Thymus (tissue), 11 donors: ENCODE measurements around the gene LAMB3. TPM values are rescaled to one million over a fixed set of nuclear protein-coding genes. Genes with fewer than 3 reads are reported as not detected.
A peak's percentile ranks its signal among the peaks of the same experiment; 100 is the strongest.

ENCODE experiments used
- DNase-seq, 9 donors: peaks; one replicate each; pipeline ENCODE4 v3.0.0-alpha.2; 2013; ENCODE audit warnings: low spot score in 9 of 9, low read depth in 6 of 9, missing footprints in 1 of 9
- H3K27ac ChIP-seq, 2 donors: one replicate each; pipeline ENCODE4 v1.5.1; 2013; ENCODE audit warnings: control low read depth in 1 of 2, low read depth in 1 of 2, low read length in 1 of 2, mild to moderate bottlenecking in 1 of 2, moderate library complexity in 1 of 2
- H3K27me3 ChIP-seq, 2 donors: one replicate each; pipeline ENCODE4 v1.5.1; 2013; ENCODE audit warnings: low read length in 1 of 2; ENCODE audit not compliant: control insufficient read depth in 2 of 2, insufficient read depth in 1 of 2
- H3K36me3 ChIP-seq, 2 donors: one replicate each; pipeline ENCODE4 v1.5.1; 2013; ENCODE audit warnings: low read length in 1 of 2, mild to moderate bottlenecking in 1 of 2, moderate library complexity in 1 of 2; ENCODE audit not compliant: control insufficient read depth in 2 of 2, insufficient read depth in 2 of 2
- H3K4me1 ChIP-seq, 2 donors: one replicate each; pipeline ENCODE4 v1.5.1; 2013; ENCODE audit warnings: low read length in 2 of 2; ENCODE audit not compliant: control insufficient read depth in 2 of 2, insufficient read depth in 2 of 2
- H3K4me3 ChIP-seq, 2 donors: one replicate each; pipeline ENCODE4 v1.5.1; 2013; ENCODE audit warnings: low read length in 2 of 2, control low read depth in 1 of 2, mild to moderate bottlenecking in 1 of 2
- H3K9me3 ChIP-seq, 2 donors: one replicate each; pipeline ENCODE4 v1.5.1; 2013; ENCODE audit warnings: low read length in 1 of 2, mild to moderate bottlenecking in 1 of 2; ENCODE audit not compliant: control insufficient read depth in 2 of 2, insufficient read depth in 1 of 2
- WGBS: extraction: QIAGEN DNeasy Blood & Tissue Kit; methylation state at CpG from one replicate; pipeline ENCODE4 v1.1.7; 2013; 5-methylcytosine and 5-hydroxymethylcytosine counted together
- polyA plus RNA-seq: library from polyadenylated mRNA; stranded (reverse); fragments of 200-250 nt; gene quantifications from one replicate; pipeline ENCODE4 v1.2.3, GENCODE V29; 2013
- total RNA-seq: library from RNA; stranded (reverse); fragments of 120-200 nt; gene quantifications from one replicate; pipeline ENCODE4 v1.2.4, GENCODE V29; 2013
- donor health status: healthy.

LAMB3 gene
- total and polyA plus RNA-seq, 2 donors, result 10.5 to 13.9 TPM

- DNase-seq, result no peak
- Histone ChIP-seq H3K9me3 (no peaks in the 10 kb centered on the region), H3K4me1 (peaks cover 0 to 5% of the 10 kb centered on the region in 2 donors), H3K36me3 (no peaks in the 10 kb centered on the region), H3K27ac (no peak overlapping the region), H3K27me3 (peaks cover 5 to 13% of the 10 kb centered on the region in 2 donors), H3K4me3 (no peak overlapping the region)
- WGBS, result 97% methylated on average over 1 of the region's 1 CpG
These were observed 36.6 kb upstream of the LAMB3 start for GRCh38 chr1:209688746-209689234.

GRCh38 chr1:209686322-209686721 is 34.1 kb upstream of the LAMB3 start:
- Histone ChIP-seq H3K9me3 (no peaks in the 10 kb centered on the region), H3K36me3 (no peaks in the 10 kb centered on the region), H3K4me1 (peaks cover 0 to 5% of the 10 kb centered on the region in 2 donors), H3K4me3 (no peak overlapping the region), H3K27me3 (peaks cover 5 to 14% of the 10 kb centered on the region in 2 donors), H3K27ac (no peak overlapping the region)
- DNase-seq, result no peak
- 89% methylated on average over 4 of the region's 4 CpGs for WGBS

GRCh38 chr1:209685821-209686220 is 33.6 kb upstream of the LAMB3 start:
- Histone ChIP-seq H3K36me3 (no peaks in the 10 kb centered on the region), H3K4me1 (peaks cover 0 to 5% of the 10 kb centered on the region in 2 donors), H3K27me3 (peaks cover 5 to 14% of the 10 kb centered on the region in 2 donors), H3K27ac (no peak overlapping the region), H3K4me3 (no peak overlapping the region), H3K9me3 (no peaks in the 10 kb centered on the region)
- WGBS, result 31% methylated on average over 4 of the region's 4 CpGs
- peak in 1 of 9 donors; percentile 31 for DNase-seq

- 93% methylated on average over 4 of the region's 4 CpGs for WGBS
- H3K27me3 ChIP-seq, result peaks cover 22 to 44% of the 10 kb centered on the region in 2 donors
- H3K4me1 ChIP-seq, result no peaks in the 10 kb centered on the region
- H3K4me3 ChIP-seq, result no peak overlapping the region
- H3K9me3 ChIP-seq, result peaks cover 0 to 4% of the 10 kb centered on the region in 2 donors
- no peaks in the 10 kb centered on the region for H3K36me3 ChIP-seq
- DNase-seq, result no peak
- no peak overlapping the region for H3K27ac ChIP-seq
These were observed 26.8 kb upstream of the LAMB3 start for GRCh38 chr1:209678981-209679539.

GRCh38 chr1:209675565-209676154 is 23.4 kb upstream of the LAMB3 start:
- 4% methylated on average over 34 of the region's 34 CpGs for WGBS
- Histone ChIP-seq H3K36me3 (no peaks in the 10 kb centered on the region), H3K9me3 (peaks cover 0 to 4% of the 10 kb centered on the region in 2 donors), H3K4me3 (peak overlapping the region; percentile 9 to 11), H3K27ac (no peak overlapping the region), H3K27me3 (peaks cover 29 to 55% of the 10 kb centered on the region in 2 donors), H3K4me1 (no peaks in the 10 kb centered on the region)
- no peak for DNase-seq

GRCh38 chr1:209674957-209675564 is 22.8 kb upstream of the LAMB3 start, which contains the start of gene G0S2:
G0S2 (plus strand) TSS chr1:209675412; CDS start chr1:209675685, 273 bp downstream.
- H3K4me1 ChIP-seq, result no peaks in the 10 kb centered on the region
- no peak within 1 kb of the TSS for H3K27ac ChIP-seq
- peak within 1 kb of the TSS; percentile 9 to 11 for H3K4me3 ChIP-seq
- 4% methylated on average over 47 of the region's 47 CpGs for WGBS
- H3K27me3 ChIP-seq, result peaks cover 29 to 55% of the 10 kb centered on the region in 2 donors
- no peak for DNase-seq
- no peaks in the 10 kb centered on the region for H3K36me3 ChIP-seq
- H3K9me3 ChIP-seq, result peaks cover 0 to 4% of the 10 kb centered on the region in 2 donors

- no peaks in the 10 kb centered on the region for H3K36me3 ChIP-seq
- peaks cover 27 to 53% of the 10 kb centered on the region in 2 donors for H3K27me3 ChIP-seq
- WGBS, result 83% methylated on average over 7 of the region's 7 CpGs
- DNase-seq, result no peak
- no peaks in the 10 kb centered on the region for H3K4me1 ChIP-seq
- H3K9me3 ChIP-seq, result peaks cover 0 to 4% of the 10 kb centered on the region in 2 donors
- no peak overlapping the region for H3K4me3 ChIP-seq
- no peak overlapping the region for H3K27ac ChIP-seq
These were observed 21.6 kb upstream of the LAMB3 start for GRCh38 chr1:209673631-209674417.

- WGBS, result 34% methylated on average over 5 of the region's 5 CpGs
- Histone ChIP-seq H3K27ac (no peak overlapping the region), H3K9me3 (peaks cover 0 to 4% of the 10 kb centered on the region in 2 donors), H3K36me3 (no peaks in the 10 kb centered on the region), H3K4me3 (no peak overlapping the region), H3K4me1 (no peaks in the 10 kb centered on the region), H3K27me3 (peaks cover 27 to 53% of the 10 kb centered on the region in 2 donors)
- no peak for DNase-seq
These were observed 20.7 kb upstream of the LAMB3 start for GRCh38 chr1:209672705-209673630.
